RWPE1 (cell line): Measurements from ENCODE around the gene TMBIM6.
"Not testable (repeated sequence)": the region's sequence is repeated elsewhere in the genome, so short reads cannot be mapped to it uniquely, and the experiment has no call there.

Experiments used
- CTCF ChIA-PET: fragments of 350-600 bp; sonication (Branson Sonifier 250); formaldehyde crosslinking; extraction: SDS; loops from one replicate; lab custom pipeline; 2021; lab: Yijun Ruan, JAX
- POLR2A ChIA-PET: fragments of 400-600 bp; formaldehyde crosslinking; extraction: SDS; loops from one replicate; lab custom pipeline; 2020; ENCODE audit warnings: antibody characterized with exemption; ENCODE audit not compliant: low non-redundant PET; lab: Yijun Ruan, JAX
- DNase-seq: peaks from one replicate; pipeline ENCODE4 v3.0.0; 2012; ENCODE audit warnings: low spot score
- H3K27ac ChIP-seq: fragments of 450-650 bp; 2 replicates; pipeline ENCODE4 v1.5.1; 2017
- TF ChIP-seq, protein P1 (sequence below): fragments of 450-650 bp; conservative IDR thresholded peaks from 2 replicates; pipeline ENCODE4 v1.5.1; 2017; ENCODE audit warnings: low read depth, mild to moderate bottlenecking

TMBIM6 gene

GRCh38 chr12:49761677-49762467 lies 20.5 kb downstream of the TMBIM6 start:
- H3K27ac ChIP-seq: no peak overlapping the region
- TF ChIP-seq, protein P1, sequence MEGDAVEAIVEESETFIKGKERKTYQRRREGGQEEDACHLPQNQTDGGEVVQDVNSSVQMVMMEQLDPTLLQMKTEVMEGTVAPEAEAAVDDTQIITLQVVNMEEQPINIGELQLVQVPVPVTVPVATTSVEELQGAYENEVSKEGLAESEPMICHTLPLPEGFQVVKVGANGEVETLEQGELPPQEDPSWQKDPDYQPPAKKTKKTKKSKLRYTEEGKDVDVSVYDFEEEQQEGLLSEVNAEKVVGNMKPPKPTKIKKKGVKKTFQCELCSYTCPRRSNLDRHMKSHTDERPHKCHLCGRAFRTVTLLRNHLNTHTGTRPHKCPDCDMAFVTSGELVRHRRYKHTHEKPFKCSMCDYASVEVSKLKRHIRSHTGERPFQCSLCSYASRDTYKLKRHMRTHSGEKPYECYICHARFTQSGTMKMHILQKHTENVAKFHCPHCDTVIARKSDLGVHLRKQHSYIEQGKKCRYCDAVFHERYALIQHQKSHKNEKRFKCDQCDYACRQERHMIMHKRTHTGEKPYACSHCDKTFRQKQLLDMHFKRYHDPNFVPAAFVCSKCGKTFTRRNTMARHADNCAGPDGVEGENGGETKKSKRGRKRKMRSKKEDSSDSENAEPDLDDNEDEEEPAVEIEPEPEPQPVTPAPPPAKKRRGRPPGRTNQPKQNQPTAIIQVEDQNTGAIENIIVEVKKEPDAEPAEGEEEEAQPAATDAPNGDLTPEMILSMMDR: no peak
- POLR2A ChIA-PET: no interaction called here
- CTCF ChIA-PET: interaction anchor here (0.6 to 0.9 kb wide), 4 partner anchors 8 to 166 kb away, joined by 3 to 4 read pairs (median 3); partner anchors contain the start of gene FMNL3
- DNase-seq: no peak

DNA sequence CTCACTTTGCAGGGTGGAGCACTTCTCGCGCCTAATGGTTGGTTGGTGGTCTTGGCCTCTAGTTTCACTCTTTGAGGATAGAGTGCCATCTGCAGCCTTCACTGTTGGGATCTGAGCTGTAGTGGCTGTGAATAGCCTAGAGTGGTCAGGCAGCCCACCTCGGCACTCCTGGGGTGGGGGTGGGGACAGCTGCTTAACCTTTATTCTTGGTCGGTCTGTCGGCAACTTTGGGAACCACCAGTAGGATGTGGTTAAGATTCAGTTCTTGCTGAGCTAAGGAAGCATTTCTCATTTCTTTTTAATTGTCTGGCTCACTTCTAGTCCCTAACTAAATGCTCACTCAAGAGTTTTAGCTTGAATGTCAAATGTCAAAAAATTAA lies 21.1 kb downstream of the TMBIM6 start:
- CTCF ChIA-PET: interaction anchor here (0.6 to 0.9 kb wide), 3 partner anchors 8 to 166 kb away, joined by 3 to 6 read pairs (median 4); no protein-coding TSS in a partner anchor
- no peak for DNase-seq
- H3K27ac ChIP-seq: no peak overlapping the region
- TF ChIP-seq, protein P1: no peak
- POLR2A ChIA-PET: no interaction called here

DNA sequence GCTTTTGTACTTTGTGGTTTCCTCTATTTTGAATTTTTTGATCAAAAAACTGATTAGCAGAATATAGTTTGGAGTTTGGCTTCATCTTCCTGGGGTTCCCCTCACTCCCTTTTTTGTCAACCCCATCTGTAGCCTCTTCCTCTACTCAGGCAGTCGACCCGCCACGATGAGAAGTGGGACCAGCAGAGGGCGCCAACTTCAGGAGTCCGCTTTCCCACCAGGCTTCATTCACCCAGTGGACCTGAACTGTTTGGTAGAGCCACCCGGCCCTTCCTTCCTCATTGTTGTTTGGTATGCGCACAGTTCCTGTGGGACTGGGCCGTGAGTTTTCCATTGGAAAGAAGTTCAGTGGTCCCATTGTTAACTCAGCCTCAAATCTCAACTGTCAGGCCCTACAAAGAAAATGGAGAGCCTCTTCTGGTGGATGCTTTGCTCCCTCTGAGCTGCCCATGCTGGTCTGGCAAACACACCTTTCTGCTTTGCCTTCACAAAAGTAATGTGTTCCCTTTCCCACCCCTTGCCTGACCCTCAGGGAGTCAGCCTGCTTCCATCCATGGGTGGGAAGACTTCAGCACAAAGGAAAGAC lies 21.7 kb downstream of the TMBIM6 start:
- CTCF ChIA-PET: interaction anchor here (0.6 to 0.9 kb wide), 5 partner anchors 9 to 80 kb away, joined by 3 to 6 read pairs (median 3); partner anchors contain the start of gene BCDIN3D
- peak; percentile 38 for DNase-seq
- no peak overlapping the region for H3K27ac ChIP-seq
- POLR2A ChIA-PET: no interaction called here
- TF ChIP-seq, protein P1: peak; percentile 70

GRCh38 chr12:49764126-49764525 lies 22.8 kb downstream of the TMBIM6 start:
- POLR2A ChIA-PET: interaction anchor here (0.6 kb wide), 1 partner anchor 140 kb away, joined by 3 read pairs; no protein-coding TSS in a partner anchor
- DNase-seq: no peak
- TF ChIP-seq, protein P1: no peak
- CTCF ChIA-PET: interaction anchor here (0.9 to 1.6 kb wide), 2 partner anchors 75 to 79 kb away, joined by 3 to 5 read pairs; partner anchors contain the start of gene BCDIN3D
- 0 out of 2 replicates have a peak overlapping the region, but pooled peaks have one; percentile 31 for H3K27ac ChIP-seq

GRCh38 chr12:49766115-49766455 lies 24.7 kb downstream of the TMBIM6 start:
- no peak overlapping the region for H3K27ac ChIP-seq
- ChIA-PET POLR2A (no interaction called here), CTCF (no interaction called here)
- no peak for DNase-seq
- TF ChIP-seq, protein P1: no peak

- TF ChIP-seq, protein P1: no peak
- H3K27ac ChIP-seq: no peak overlapping the region
- CTCF ChIA-PET: no interaction called here
- POLR2A ChIA-PET: no interaction called here
- DNase-seq: no peak
Observed at GRCh38 chr12:49767333-49767732, 26.0 kb downstream of the TMBIM6 start.

DNA sequence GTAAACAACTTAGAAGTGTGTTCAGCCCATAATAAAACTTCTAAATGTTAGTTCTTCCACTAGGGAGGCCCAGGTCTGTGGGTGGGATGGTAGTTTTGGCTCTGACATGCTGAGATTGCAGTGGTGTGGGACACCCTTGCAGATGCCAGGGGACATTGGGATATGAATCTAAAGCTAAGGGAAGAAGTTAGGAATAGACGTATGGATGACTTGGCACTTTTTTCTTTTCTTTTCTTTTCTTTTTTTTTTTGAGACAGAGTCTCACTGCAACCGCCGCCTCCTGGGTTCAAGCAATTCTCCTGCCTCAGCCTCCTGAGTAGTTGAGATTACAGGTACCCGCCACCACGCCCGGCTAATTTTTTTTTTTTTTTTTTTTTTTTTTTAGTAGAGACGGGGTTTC lies 31.7 kb downstream of the TMBIM6 start:
- CTCF ChIA-PET: interaction anchor here (0.6 kb wide), 2 partner anchors 10 to 301 kb away, joined by 3 read pairs; no protein-coding TSS in a partner anchor
- H3K27ac ChIP-seq, DNase-seq, POLR2A ChIA-PET: not testable (repeated sequence)
